ENCODE measurements around the gene FAAH. TPM values are rescaled to one million over a fixed set of nuclear protein-coding genes. Genes with fewer than 3 reads are reported as not detected.

FAAH gene
- total and polyA plus RNA-seq, 7 donors, result 5.4 to 48.1 (median 11.5) TPM

DNA sequence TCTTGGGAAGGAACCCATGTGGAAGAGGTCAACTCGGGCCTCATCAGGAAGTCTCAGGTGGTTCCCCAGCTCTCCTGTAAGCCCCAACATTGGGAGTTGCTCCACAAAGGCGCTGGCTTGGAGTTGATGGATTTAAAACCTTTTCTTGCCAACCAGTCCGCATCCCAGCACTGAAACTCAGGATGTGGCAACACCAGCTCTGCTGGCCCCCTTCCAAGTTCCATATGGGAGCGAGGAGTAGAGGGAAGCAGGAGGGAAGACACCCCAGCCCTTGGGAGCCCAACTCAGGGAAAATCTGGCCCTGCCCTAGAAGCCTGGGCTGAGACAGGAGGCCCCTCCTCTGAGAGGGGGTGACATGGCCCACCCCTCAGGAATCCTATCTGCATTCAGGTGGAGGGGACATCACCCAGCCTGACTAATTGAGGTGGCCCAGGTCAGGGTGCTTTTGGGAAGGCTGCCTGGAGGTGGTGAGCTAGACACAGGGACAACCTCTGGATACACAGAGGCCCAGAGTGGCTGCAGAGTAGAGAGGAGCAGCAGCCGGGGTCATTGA is 62.4 kb downstream of the FAAH start:
- H3K9me3 ChIP-seq, result no peaks in the 10 kb centered on the region
- 80 to 83% methylated on average over 5 of the region's 5 CpGs for WGBS, 2 donors
- intact Hi-C loops (cut with DNase I), result no loop called here
- no peak overlapping the region for H3K27ac ChIP-seq
- no peaks in the 10 kb centered on the region for H3K4me1 ChIP-seq
- peaks cover 0 to 19% (median 4%) of the 10 kb centered on the region in 3 donors for H3K27me3 ChIP-seq
- no peak for DNase-seq
- H3K36me3 ChIP-seq, result no peaks in the 10 kb centered on the region
- no peak overlapping the region for H3K4me3 ChIP-seq
- no peak for TF ChIP-seq POLR2AphosphoS5 (IDR thresholded peaks at IDR 0.05)
- TF ChIP-seq, protein P1, sequence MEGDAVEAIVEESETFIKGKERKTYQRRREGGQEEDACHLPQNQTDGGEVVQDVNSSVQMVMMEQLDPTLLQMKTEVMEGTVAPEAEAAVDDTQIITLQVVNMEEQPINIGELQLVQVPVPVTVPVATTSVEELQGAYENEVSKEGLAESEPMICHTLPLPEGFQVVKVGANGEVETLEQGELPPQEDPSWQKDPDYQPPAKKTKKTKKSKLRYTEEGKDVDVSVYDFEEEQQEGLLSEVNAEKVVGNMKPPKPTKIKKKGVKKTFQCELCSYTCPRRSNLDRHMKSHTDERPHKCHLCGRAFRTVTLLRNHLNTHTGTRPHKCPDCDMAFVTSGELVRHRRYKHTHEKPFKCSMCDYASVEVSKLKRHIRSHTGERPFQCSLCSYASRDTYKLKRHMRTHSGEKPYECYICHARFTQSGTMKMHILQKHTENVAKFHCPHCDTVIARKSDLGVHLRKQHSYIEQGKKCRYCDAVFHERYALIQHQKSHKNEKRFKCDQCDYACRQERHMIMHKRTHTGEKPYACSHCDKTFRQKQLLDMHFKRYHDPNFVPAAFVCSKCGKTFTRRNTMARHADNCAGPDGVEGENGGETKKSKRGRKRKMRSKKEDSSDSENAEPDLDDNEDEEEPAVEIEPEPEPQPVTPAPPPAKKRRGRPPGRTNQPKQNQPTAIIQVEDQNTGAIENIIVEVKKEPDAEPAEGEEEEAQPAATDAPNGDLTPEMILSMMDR (IDR thresholded peaks at IDR 0.05), result no peak
- TF ChIP-seq POLR2A (IDR thresholded peaks at IDR 0.05), result no peak
- TF ChIP-seq EP300 (IDR thresholded peaks at IDR 0.05), result no peak

DNA sequence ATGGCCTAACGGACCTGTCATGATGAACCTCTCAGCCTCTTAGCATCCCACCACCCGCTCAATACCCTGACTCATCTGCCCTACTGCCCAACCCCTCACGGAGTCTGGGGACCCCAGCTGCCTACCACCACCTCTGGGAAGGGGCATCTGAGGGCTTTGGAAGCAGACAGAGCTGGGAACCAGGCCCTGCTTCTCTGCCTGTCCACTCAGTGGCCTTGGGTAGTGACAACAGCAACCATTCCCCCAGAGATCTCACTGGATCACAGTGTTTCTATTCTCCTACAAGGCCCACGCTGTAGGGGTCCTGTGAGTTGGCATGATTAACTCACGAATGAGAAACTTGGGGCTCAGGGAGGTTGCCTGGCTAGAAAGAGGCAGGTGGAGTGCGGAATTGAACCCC is 63.1 kb downstream of the FAAH start:
- no peaks in the 10 kb centered on the region for H3K36me3 ChIP-seq
- no peak for DNase-seq
- 87 to 89% methylated on average over 6 of the region's 6 CpGs for WGBS, 2 donors
- TF ChIP-seq POLR2A (IDR thresholded peaks at IDR 0.05) (no peak), EP300 (IDR thresholded peaks at IDR 0.05) (no peak), POLR2AphosphoS5 (IDR thresholded peaks at IDR 0.05) (no peak)
- TF ChIP-seq, protein P1 (IDR thresholded peaks at IDR 0.05), result no peak
- H3K4me3 ChIP-seq, result no peak overlapping the region
- no peak overlapping the region for H3K27ac ChIP-seq
- no peaks in the 10 kb centered on the region for H3K9me3 ChIP-seq
- intact Hi-C loops (cut with DNase I), result no loop called here
- no peaks in the 10 kb centered on the region for H3K4me1 ChIP-seq
- H3K27me3 ChIP-seq, result peaks cover 0 to 17% (median 4%) of the 10 kb centered on the region in 3 donors

DNA sequence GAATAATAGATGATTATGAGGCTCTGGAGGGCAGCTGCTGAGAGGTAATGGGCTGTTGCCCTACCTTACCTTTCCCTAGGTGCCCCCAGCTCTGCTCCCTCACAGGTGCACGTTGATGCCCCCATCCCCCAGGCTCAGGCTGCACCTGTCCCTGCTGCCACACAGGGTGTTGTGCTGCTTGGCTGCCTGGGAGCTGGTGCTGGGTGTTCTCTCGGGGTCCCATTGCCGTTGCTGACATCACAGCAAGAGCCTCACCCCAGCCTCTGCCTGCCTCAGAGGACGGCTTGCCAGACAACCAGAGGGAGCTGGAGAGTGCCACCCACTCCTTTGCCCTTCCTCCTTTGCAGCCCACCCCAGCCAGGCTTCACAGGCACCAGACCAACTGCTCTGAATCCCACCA is 64.1 kb downstream of the FAAH start:
- WGBS, 2 donors, result 52 to 54% methylated on average over 4 of the region's 4 CpGs
- Histone ChIP-seq H3K27ac (no peak overlapping the region), H3K36me3 (no peaks in the 10 kb centered on the region), H3K4me3 (no peak overlapping the region), H3K4me1 (no peaks in the 10 kb centered on the region), H3K27me3 (peaks cover 0 to 9% (median 4%) of the 10 kb centered on the region in 3 donors), H3K9me3 (no peaks in the 10 kb centered on the region)
- DNase-seq, result no peak
- intact Hi-C loops (cut with DNase I), result no loop called here
- TF ChIP-seq EP300 (IDR thresholded peaks at IDR 0.05), result no peak
- TF ChIP-seq, protein P1 (IDR thresholded peaks at IDR 0.05), result no peak
- no peak for TF ChIP-seq POLR2AphosphoS5 (IDR thresholded peaks at IDR 0.05)
- TF ChIP-seq POLR2A (IDR thresholded peaks at IDR 0.05), result no peak

- DNase-seq, result no peak
- TF ChIP-seq POLR2A (IDR thresholded peaks at IDR 0.05), result no peak
- TF ChIP-seq POLR2AphosphoS5 (IDR thresholded peaks at IDR 0.05), result no peak
- TF ChIP-seq, protein P1 (IDR thresholded peaks at IDR 0.05), result no peak
- no peak overlapping the region for H3K27ac ChIP-seq
- intact Hi-C loops (cut with DNase I), result no loop called here
- H3K9me3 ChIP-seq, result no peaks in the 10 kb centered on the region
- H3K4me1 ChIP-seq, result no peaks in the 10 kb centered on the region
- H3K4me3 ChIP-seq, result no peak overlapping the region
- H3K36me3 ChIP-seq, result no peaks in the 10 kb centered on the region
- 70 to 71% methylated on average over 7 of the region's 7 CpGs for WGBS, 2 donors
- peaks cover 0 to 9% (median 4%) of the 10 kb centered on the region in 3 donors for H3K27me3 ChIP-seq
Measured at GRCh38 chr1:46458846-46459245, 64.7 kb downstream of the FAAH start.

- intact Hi-C loops (cut with DNase I), result no loop called here
- no peaks in the 10 kb centered on the region for H3K4me1 ChIP-seq
Measured at GRCh38 chr1:46459315-46459714, 65.2 kb downstream of the FAAH start.

More at GRCh38 chr1:46459315-46459714, 65.2 kb downstream of the FAAH start:
- 86 to 87% methylated on average over 8 of the region's 8 CpGs for WGBS, 2 donors
- no peak for DNase-seq
- Histone ChIP-seq H3K36me3 (no peaks in the 10 kb centered on the region), H3K27ac (no peak overlapping the region), H3K4me3 (no peak overlapping the region), H3K27me3 (peaks cover 0 to 9% (median 4%) of the 10 kb centered on the region in 3 donors), H3K9me3 (no peaks in the 10 kb centered on the region)
- no peak for TF ChIP-seq POLR2AphosphoS5 (IDR thresholded peaks at IDR 0.05)
- no peak for TF ChIP-seq POLR2A (IDR thresholded peaks at IDR 0.05)
- no peak for TF ChIP-seq EP300 (IDR thresholded peaks at IDR 0.05)
- TF ChIP-seq, protein P1 (IDR thresholded peaks at IDR 0.05), result no peak
